H1 (cell line): Measurements from ENCODE around the gene MYO5A. TPM values are rescaled to one million over a fixed set of nuclear protein-coding genes. Genes with fewer than 3 reads are reported as not detected.

ENCODE experiments used
- HDAC6 ChIP-seq: IDR thresholded peaks from one replicate; pipeline ENCODE4 v1.7.1; 2012; ENCODE audit warnings: low read depth, mild to moderate bottlenecking, inconsistent platforms, low read length, moderate library complexity
- KDM5A ChIP-seq: fragments of 200-600 bp; IDR thresholded peaks from 2 replicates; pipeline ENCODE4 v1.7.1; 2012; ENCODE audit warnings: mild to moderate bottlenecking, low read length, inconsistent platforms, mixed read lengths
- POU5F1 ChIP-seq: IDR thresholded peaks from 2 replicates; pipeline ENCODE4 v1.6.1; 2011; ENCODE audit warnings: low read depth, mild to moderate bottlenecking, low read length, moderate library complexity
- polyA plus RNA-seq, 7 experiments: library from polyadenylated mRNA; depleted of rRNA in 3 of 7; stranded (reverse) in 5 of 7; unstranded in 2 of 7; fragments of >200 nt in 5 of 7; fragments of 200-250 nt in 2 of 7; gene quantifications; 1 replicate in 5 of 7; 2 replicates in 1 of 7; 4 replicates in 1 of 7; pipeline versions ENCODE4 v1.2.1 to v1.2.3, GENCODE V29; 2011 to 2013; ENCODE audit warnings: missing spikeins in 2 of 7, mixed read lengths in 2 of 7
- total RNA-seq: library from RNA; stranded (reverse); fragmentation: NEBNext Ultra II Directional; extraction: Animal tissue kit (Norgen Biotek cat#: 25700); gene quantifications from 2 replicates; pipeline ENCODE4 v1.2.1, GENCODE V29; 2021
- TF ChIP-seq, protein P1 (sequence below): IDR thresholded peaks from 2 replicates; pipeline ENCODE4 v1.6.1; 2011; ENCODE audit warnings: low read depth, mild to moderate bottlenecking, low read length; ENCODE audit not compliant: insufficient read depth
- TF ChIP-seq, protein P2 (sequence below): IDR thresholded peaks from 2 replicates; pipeline ENCODE4 v1.6.1; 2012; ENCODE audit warnings: low read length, inconsistent platforms

The MYO5A gene
- total and polyA plus RNA-seq, 2 of the 8 experiments (the other 6 are each of a cell fraction or from before 2014, with no cell fraction given): 11.4 to 24.7 TPM

DNA sequence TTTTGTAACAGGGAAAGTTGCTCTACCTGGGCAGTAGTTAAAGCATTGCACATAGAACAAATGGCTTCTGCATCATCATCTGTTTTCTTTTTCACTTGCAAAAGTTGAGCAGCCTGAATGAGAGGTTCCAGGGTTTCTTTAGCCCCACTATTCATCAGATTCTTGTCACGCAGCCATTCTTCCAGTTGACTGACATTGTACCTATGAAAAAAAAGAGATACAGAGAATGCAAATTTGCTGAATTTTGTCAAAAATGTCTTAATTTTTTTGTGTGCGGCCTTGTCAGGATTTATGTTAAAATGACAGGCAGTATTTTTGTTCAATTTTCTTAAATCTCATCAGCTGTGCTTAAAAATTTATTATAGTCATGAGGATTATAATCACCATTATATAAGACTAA, 211.7 kb downstream of the MYO5A start (continued):
- TF ChIP-seq, protein P1, sequence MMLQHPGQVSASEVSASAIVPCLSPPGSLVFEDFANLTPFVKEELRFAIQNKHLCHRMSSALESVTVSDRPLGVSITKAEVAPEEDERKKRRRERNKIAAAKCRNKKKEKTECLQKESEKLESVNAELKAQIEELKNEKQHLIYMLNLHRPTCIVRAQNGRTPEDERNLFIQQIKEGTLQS: no peak
- no peak for TF ChIP-seq KDM5A
- no peak for TF ChIP-seq POU5F1
- no peak for TF ChIP-seq HDAC6
- TF ChIP-seq, protein P2, sequence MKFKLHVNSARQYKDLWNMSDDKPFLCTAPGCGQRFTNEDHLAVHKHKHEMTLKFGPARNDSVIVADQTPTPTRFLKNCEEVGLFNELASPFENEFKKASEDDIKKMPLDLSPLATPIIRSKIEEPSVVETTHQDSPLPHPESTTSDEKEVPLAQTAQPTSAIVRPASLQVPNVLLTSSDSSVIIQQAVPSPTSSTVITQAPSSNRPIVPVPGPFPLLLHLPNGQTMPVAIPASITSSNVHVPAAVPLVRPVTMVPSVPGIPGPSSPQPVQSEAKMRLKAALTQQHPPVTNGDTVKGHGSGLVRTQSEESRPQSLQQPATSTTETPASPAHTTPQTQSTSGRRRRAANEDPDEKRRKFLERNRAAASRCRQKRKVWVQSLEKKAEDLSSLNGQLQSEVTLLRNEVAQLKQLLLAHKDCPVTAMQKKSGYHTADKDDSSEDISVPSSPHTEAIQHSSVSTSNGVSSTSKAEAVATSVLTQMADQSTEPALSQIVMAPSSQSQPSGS: no peak
- TF ChIP-seq, all 59 proteins: peak for 0
